Activated CD8-positive, alpha-beta memory T cell treated with anti-CD3 and anti-CD28 coated beads, Interleukin-2, amount 50 U/mL, for 24 hours (primary cell): ENCODE data around the gene TOP3A.

Experiments
- DNase-seq: peaks from one replicate; pipeline ENCODE4 v3.0.0-alpha.2; 2020; ENCODE audit errors: extremely low read depth

Gene TOP3A

DNA sequence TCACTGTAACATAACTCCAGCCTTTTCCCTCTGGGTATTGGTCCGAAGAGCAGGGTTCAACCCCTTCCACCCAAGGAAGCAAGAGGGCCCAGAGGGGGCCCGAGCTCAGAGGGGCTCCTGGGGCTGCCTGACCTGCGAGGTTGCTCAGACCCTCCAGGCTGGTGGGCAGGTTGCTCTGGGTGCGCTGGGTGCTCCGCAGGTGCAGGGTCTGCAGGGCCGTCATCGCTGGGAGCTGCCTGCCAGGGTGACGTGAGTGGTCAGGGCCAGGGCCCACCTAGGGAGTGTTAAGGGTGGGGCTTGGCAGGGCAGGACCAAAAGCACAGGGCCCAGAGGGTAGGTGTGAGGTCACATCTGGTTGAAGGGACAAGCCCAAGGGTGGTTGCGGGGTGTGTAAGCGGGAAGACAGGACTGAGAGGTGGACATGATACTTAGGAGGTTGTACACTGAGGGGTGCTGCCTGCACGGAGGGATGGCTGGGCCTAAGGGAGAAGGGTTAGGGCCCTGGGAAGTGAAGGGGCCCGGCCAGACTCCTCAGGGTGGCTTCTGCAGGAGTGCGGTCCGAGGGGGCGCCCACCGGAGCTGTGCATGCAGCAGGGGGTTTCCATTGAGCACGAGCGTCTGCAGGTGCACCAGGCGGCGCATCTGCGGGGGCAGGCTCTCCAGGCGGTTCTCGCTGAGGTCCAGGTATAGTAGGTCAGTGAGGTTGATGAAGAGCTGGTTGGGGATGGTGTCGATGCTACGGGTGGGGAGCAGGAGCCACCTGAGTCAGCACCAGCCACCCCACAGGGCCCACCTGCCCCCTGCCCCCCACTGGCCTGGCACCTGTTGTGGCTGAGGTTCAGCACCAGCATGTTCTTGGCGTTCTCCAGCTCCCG lies 60.6 kb downstream of the TOP3A start:
- no peak for DNase-seq

DNA sequence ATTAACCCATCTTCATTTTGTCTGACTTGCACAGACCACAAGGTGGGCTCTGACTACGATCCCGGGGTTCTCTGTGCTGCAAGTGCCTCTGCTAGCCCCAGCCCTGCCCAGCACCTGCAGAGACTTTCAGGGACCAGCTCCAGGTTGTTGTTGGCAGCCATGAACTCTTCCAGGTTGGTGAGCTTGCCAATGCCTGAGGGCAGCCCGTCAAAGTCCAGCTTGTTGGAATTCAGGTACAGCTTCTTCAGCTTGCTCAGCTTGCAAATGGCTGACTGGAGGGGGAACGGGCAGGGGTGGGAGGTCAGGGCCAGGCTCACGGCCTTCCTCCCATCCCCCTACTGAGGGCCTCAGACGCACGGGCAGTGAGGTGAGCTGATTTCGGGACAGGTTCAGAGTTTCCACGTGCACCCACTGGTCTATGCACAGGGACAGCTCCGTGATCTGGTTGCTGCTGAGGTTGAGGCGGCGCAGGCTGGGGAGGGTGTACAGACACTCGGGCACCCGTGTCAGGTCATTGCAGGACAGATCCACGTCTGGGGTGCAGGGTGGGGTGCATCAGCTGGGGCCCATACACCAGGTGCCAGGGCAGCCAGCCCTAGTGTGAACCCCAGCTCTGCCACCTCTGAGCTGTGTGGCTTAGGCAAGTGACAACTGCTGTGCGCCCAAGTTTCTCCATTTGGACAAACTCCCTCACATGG lies 61.5 kb downstream of the TOP3A start:
- DNase-seq = no peak

DNA sequence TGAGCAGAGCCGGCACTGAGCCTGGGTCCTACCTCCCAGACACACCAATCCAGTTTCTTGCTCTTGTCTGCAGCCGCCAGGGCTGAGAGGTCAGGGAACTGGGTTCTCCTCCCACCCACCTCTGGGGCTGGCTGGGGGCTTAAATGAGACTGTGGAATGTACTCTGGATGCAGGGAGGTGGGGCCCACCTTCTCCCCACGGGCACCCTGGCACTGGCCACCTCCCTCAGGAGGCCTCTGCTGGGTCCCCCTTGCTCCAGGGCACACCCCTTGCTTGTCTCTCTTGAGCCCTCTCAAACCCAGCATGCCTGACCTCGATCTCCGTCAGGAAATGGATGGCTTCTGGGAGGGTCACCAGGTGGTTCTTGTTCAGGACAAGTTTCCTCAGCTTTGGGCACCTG lies 62.6 kb downstream of the TOP3A start:
- DNase-seq = no peak

DNA sequence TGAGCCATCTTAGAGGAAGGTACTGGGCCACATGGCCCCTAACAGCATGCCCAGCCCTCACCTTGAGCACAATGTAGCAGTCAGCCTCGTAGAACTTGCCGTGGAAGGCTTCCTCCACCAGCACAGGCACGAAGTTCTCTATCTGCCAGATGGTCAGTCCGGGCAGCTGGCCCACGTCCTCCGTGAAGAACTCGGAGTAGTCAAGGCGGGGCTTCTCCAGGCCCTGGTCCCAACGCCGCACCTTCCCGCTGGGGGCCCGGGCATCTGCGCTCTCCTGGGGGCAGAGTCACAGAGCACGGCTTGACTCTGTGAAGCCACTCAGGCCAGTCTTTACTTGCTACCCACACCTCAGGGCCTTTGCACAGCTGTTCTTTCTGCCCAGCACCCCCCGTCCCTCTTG lies 63.6 kb downstream of the TOP3A start:
- DNase-seq = no peak

DNA sequence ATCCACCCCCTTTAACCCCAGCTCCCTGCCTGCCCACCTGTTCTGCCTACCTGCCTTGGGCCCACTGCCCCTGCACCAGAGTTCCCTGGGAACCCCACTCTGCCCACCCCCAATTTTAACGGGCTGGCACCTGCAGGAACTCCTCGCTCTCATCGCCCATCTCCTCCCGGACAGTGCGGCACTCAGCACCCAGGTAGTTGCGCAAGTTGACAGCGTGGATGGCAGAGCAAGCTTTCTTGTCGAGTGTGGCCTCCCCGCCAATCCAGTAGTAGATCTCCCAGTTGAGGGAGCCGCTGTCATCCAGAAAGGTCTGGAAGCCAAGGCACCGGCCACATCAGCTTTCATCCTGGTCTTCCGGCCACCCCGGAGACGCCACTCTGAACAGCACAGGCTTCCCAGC lies 64.1 kb downstream of the TOP3A start:
- DNase-seq = no peak

DNA sequence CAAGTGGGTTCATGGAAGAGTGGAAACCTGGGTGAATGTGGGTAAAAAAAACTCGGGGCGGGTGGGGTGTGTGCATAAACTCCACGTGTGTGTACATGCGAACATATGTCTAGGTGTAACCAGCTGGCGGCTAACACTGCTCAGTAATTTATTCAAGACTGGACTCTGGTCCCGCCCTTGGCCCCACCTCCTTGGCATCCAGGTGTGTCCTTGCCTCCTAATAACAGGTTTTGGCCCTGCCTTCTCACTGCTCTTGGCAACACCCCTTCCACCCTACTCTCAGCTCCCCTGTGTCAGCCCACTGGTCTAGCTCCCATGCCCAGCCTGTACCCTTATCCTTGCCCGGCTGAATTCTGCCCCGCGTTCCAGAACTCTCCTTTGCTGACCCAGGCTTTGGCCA lies 64.5 kb downstream of the TOP3A start:
- DNase-seq = no peak

DNA sequence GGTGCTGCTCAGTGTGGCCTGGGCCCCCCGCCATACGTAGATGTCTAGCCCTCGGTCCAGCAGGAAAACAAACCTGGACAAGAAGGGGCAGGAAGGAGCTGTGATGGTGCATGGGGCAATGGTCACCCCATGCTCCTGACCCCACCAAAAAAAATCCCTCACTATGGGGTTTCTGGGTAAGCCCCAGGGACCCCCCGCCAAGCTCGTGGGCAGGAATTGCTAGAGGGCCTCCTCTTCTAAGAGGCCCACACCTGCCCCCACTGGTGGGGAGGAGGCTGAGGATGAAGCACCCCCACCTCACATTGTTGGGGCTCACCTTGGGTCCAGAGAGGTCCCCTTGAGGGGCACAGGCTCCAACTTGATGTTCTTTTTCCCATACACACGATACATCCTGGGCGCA lies 66.0 kb downstream of the TOP3A start:
- no peak for DNase-seq

DNA sequence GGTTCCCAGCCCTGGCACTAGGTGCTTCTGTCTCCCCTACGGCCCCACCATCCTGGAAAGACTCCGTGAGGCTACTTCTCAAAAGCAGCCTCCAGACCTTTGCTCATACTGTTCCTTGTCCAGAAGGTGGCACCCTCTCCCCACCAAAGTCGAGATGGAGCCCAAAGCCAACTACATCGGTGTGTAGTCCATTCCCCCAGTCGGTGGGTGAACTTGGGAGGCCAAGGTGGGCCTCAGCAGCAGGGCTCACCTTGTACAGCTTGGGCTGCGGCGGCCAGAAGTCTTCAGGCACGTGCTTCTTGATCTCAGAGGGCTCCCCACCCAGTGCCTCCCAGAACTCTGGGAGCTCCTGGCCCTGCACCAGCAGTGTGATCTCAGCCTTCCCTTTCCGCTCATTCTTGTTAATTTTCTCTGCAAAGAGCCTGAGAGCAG lies 66.5 kb downstream of the TOP3A start:
- no peak for DNase-seq

DNA sequence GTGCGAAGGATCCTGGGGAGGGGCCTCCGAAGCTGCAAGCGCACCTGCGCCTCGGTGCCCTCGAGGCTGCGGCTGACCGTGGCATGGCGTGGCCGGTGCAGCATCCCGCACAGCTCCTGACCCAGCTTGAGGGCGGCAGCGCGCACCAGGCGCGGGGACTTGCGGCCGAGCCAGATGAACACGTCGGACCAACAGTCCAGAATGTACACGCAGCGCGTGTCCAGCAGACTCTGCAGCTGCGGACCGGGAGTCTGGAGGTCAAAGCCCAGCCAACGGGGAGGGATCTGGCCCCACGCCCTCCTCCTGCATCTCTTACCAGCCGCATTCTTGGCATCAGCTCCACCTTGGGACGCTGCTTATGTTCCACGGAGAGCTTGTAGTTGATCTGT lies 67.2 kb downstream of the TOP3A start:
- no peak for DNase-seq

DNA sequence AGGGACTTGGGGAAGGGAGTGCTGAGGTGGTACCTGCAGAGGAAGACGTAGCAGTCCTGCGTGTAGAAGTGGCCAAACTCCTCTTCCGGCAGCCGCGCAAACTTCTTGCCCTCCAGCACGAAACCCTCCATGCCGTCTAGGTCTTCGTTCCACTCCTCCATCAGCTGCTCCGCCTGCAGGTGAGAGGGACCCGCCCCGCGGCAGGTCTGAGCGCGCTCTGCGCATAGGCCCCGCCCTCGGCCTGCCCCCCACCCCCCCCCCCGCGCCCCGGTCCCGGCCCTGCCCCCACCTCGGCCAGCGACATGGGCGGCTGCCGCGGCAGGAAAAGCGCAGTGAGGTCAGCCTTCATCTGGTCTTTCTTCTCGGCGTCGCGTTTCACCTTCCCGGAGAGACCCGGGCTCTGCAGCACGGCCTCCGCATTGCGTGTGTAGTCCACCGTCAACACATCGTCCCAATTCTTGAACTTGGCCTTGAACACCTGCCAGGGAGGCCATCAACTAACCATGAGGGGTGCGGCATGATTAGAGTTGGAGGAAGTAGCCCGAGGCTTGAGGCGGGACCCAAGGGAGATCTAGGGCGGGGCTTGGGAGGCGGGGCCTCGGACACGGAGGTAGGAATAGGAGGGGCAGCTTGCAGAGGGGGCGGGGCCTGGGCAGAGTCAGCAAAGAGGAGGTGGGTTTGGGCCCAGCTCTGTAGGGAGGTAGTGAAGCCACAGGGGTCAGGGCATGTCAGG lies 67.7 kb downstream of the TOP3A start:
- no peak for DNase-seq

DNA sequence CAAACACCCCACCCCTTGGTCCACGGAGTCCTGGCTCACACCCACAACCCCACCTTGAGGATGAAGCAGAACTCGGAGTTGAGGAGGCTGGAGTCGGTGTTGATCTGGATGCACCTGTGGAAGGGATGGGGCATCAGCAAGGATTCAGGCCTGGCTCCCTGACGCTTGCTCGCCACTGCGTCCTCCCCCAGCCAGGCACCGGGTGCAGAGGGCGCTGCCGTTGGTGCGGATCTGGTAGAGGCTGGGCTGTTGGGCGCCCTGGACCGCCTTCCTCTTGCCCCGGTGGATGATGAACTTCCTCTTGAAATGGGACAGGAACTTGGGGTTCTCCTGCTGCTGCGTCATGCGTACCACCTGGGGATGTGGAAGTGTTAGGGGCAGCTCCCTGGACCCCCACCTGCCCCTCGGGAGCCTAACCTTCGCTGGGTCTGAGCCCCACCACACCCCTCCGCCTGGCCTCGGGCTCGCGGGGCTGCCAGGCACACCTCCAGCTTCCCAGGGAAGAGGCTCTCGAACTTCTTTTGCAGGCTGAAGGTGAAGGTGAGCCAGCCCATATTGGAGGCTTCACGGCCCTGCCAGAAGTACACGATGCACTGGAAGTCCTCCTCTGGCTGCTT lies 68.6 kb downstream of the TOP3A start:
- no peak for DNase-seq

DNA sequence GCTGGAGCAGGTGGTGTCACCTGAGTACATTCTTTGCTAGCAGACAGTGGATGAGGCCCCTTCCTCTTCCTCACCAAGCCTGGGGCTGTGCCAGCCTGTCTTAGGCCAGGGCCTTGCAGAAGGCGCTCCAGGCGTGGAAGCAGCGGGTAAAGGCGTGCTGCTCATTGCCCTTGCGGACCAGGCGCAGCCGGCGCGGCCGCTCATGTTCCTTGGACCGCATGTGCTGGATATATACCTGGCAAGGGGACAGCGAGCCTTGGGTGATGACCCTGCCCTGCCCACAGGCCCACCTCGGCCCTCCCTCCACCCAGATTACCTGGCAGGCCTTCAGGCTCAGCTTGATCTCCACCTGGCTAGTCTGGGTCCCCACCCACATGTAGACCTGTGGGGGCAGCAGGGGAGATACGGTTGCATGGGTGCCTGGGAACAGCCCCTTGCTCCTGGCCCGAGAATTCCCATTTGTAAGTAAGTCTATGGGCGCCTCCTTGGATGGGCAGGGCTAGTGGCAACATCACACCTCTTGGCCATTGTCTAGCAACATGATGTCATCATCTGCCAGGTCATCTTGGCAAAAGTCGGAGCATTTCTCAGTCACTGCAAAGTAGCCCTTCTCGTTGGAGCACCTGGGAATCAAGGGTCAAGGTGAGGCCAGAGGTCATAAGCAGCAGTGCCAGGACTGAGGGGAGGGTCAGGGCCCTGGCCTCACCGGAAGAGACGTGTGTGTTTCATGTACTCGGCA lies 69.6 kb downstream of the TOP3A start:
- no peak for DNase-seq

DNA sequence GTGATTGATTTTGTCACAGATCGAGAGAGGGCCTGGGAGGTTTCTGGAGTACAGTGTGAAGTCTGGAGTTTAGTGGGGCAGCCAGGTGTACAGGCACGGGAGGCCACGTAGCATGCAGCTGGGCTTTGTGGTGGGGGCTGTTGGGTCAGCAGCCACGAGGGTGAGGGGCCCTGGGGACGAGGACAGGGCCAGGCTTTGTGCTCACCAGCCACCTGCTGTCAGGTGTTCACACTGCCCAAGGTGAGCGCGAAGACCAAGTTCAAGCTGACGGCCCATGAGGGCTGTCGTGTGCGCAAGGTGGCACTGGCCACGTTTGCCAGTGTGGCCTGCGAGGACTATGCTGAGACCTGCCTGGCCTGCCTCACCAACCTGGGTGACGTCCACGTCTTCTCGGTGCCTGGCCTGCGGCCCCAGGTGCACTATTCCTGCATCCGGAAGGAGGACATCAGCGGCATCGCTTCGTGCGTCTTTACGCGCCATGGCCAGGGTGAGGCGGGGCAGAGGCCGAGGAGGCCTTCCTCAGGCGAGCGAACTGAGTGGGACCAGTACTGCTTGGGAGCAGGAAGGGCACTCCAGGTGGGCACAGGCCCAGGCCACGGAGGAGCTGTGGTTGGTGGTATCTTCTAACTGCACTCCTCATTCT lies 73.4 kb downstream of the TOP3A start:
- no peak for DNase-seq

DNA sequence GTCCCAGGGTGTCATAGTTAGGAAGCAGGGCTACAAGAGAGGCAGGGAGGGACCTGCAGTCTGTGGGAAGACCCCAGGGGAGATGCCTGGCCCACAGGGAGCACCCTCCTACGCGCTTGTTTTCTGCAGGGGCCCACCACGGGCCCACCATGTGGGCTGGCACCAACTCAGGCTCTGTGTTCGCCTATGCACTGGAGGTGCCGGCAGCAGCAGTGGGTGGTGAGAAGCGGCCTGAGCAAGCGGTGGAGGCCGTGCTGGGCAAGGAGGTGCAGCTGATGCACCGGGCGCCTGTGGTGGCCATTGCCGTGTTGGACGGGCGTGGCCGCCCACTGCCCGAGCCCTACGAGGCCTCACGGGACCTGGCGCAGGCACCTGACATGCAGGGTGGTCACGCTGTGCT lies 74.3 kb downstream of the TOP3A start:
- DNase-seq = no peak

DNA sequence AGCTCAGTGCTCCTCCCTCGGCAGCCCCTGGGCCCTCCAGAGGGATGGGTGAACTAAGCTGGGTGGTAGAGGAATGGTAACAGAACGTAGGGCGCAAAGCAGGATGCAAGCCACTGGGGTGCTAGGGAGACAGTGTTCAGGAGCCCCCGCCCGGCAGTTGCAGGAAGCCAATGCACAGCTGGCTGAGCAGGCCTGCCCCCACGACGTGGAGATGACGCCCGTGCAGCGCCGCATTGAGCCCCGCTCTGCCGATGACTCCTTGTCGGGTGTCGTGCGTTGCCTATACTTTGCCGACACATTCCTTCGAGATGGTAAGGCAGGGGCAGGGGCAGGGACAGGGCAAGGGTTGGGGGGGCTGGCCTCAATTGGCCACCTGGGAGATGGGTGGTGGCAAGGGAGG lies 76.5 kb downstream of the TOP3A start:
- no peak for DNase-seq

DNA sequence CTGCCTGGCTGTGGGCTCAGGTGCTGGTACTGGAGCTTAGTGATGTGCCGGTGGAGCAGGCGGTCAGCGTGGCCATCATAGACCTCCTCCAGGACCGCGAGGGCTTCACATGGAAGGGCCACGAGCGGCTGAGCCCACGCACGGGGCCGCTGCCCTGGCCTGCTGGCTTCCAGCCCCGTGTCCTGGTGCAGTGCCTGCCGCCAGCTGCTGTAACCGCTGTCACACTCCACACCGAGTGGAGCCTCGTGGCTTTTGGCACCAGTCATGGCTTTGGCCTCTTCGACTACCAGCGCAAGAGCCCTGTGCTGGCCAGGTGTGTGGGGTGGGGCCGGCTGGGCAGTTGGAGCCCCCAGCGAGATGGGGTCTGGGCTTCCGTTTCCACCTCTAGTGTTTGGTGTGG lies 77.3 kb downstream of the TOP3A start:
- no peak for DNase-seq

DNA sequence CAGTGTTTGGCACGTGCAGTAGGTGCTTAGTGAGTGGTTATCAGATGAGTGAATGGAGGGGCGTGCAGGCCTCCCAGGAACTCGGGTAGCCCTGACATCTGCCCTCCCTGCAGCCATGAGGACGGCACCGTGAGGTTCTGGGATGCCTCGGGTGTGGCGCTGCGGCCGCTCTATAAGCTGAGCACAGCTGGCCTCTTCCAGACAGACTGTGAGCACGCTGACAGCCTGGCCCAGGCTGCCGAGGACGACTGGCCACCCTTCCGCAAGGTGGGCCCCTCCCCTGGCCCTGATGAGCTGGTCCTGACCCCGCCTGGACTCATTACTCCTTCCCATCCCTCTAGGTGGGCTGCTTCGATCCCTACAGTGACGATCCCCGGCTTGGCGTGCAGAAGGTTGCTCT lies 78.3 kb downstream of the TOP3A start:
- no peak for DNase-seq

DNA sequence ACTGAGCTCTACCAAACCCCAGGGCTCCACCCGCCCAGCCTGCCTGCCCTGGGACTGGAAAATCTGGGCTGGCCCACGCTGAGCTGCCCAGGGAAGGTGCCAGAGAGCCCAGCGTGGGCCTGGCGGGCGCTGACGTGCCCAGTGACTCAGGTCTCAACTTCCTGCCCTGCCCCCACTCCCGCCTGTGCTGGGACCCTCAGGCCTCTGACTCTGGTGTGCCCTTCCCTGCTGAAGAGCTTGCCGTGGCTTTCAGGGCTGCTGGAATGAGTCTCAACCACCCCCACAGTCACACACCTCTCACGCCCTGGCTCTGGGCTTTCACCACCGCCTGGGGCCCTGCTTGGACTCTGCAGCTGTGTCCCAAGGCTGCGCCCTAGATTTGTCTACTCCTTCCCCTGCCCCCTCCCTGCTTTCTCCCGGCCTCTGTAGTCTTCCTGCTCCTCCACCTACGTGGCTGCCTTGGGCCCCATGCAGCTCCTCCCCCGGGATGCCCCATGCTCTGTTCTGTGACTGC lies 79.0 kb downstream of the TOP3A start:
- no peak for DNase-seq

DNA sequence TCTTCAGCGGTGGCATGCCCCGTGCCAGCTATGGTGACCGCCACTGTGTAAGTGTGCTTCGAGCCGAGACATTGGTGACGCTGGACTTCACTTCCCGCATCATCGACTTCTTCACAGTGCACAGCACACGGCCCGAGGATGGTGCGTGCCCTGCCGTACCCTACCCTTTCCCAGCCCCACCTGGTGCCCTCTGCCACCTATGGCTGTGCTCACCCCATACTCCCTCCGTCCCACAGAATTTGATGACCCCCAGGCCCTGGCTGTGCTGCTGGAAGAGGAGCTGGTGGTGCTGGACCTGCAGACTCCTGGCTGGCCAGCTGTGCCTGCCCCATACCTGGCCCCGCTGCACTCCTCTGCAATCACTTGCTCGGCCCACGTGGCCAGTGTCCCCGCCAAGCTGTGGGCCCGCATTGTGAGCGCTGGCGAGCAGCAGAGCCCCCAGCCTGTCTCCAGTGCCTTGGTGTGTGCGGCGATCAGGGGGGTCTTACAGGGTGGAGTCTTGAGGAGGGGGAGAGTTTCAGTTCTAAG lies 79.9 kb downstream of the TOP3A start:
- DNase-seq = no peak

DNA sequence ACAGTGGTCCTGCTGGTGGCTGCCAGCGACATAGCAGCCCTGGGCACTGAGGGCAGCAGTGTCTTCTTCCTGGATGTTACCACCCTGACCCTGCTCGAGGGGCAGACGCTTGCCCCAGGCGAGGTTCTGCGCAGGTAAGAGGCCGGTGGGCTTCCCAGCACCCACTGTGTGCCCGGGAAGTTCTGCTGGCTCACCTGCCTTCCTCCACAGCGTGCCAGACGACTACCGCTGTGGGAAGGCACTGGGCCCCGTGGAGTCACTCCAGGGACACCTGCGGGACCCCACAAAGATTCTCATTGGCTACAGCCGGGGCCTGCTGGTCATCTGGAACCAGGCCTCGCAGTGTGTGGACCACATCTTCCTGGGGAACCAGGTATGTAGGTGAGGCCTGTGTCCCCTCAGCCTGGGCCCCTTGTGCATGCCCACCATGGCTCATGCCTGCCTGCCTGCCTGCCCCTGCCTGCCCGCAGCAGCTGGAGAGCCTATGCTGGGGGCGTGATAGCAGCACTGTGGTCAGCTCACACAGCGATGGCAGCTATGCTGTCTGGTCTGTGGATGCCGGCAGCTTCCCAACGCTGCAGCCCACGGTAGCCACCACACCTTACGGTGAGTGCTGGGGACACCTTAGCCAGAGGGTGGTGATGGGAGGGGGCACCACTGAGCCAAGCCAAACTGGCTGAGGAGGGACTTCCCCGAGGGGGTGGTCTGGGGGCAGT lies 80.8 kb downstream of the TOP3A start:
- DNase-seq = no peak
